ENCODE results near the gene CYP26C1.

DNA sequence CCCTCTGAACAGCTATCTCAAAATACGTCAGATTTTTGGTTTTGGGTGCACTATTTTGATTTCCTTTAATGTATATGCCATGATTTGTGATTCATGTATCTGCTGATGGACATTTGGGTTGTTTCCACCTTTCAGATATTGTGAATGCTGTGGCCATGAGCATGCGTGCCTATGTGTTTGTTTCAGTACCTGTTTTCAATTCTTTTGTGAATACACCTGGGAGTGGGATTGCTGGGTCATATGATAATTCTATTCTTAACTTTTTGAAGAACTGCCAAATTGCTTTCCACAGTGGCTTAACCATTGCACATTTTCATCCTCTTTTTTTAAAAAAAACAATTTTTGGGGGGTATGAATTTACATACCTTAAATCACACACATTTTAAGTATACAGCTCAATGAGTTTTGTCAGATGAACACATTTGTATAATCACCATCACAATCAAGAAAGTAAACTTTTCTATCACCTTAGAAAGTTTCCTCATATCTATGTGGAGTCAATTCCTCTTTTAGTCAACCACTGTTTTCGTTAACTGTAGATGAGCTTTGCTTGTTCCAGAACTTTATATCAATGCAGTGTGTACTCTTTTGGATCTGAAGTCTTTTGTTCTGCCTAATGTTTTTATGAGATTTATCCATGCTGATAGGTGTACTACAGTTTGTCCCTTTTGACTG lies 50.0 kb downstream of the CYP26C1 start:
- TF ChIP-seq, protein P1, sequence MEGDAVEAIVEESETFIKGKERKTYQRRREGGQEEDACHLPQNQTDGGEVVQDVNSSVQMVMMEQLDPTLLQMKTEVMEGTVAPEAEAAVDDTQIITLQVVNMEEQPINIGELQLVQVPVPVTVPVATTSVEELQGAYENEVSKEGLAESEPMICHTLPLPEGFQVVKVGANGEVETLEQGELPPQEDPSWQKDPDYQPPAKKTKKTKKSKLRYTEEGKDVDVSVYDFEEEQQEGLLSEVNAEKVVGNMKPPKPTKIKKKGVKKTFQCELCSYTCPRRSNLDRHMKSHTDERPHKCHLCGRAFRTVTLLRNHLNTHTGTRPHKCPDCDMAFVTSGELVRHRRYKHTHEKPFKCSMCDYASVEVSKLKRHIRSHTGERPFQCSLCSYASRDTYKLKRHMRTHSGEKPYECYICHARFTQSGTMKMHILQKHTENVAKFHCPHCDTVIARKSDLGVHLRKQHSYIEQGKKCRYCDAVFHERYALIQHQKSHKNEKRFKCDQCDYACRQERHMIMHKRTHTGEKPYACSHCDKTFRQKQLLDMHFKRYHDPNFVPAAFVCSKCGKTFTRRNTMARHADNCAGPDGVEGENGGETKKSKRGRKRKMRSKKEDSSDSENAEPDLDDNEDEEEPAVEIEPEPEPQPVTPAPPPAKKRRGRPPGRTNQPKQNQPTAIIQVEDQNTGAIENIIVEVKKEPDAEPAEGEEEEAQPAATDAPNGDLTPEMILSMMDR (IDR thresholded peaks at IDR 0.05; ENCODE audit: poor library complexity): no peak
- TF ChIP-seq EZH2 (IDR thresholded peaks at IDR 0.05; ENCODE audit: borderline replicate concordance): no peak
- no peak for TF ChIP-seq EZH2phosphoT487 (IDR thresholded peaks at IDR 0.05; ENCODE audit: low read depth, severe bottlenecking, unreplicated experiment)
